GM23248 (cell line): ENCODE data around the gene METTL1. TPM values are rescaled to one million over a fixed set of nuclear protein-coding genes. Genes with fewer than 3 reads are reported as not detected.

Source experiments
- DNase-seq: peaks from one replicate; pipeline ENCODE4 v3.0.0-alpha.2; 2015
- H2AFZ ChIP-seq: fragments of 200-600 bp; sonication (generic); 2 replicates; pipeline ENCODE4 v1.6.1; 2016; ENCODE audit warnings: antibody characterized with exemption
- H3F3A ChIP-seq: fragments of 200-600 bp; sonication (generic); 2 replicates; pipeline ENCODE4 v1.6.1; 2016; ENCODE audit warnings: mild to moderate bottlenecking, antibody characterized with exemption, mixed run types; ENCODE audit not compliant: insufficient read depth
- H3K27ac ChIP-seq: fragments of 200-600 bp; sonication (generic); 2 replicates; pipeline ENCODE4 v1.5.1; 2016; ENCODE audit warnings: mild to moderate bottlenecking
- H3K27me3 ChIP-seq: fragments of 200-600 bp; sonication (generic); replicated peaks from 2 replicates; pipeline ENCODE4 v1.6.1; 2016; ENCODE audit warnings: mild to moderate bottlenecking; ENCODE audit not compliant: insufficient read depth
- H3K36me3 ChIP-seq: fragments of 200-600 bp; sonication (generic); 2 replicates; pipeline ENCODE4 v1.6.1; 2016; ENCODE audit warnings: low read depth, mild to moderate bottlenecking
- H3K4me1 ChIP-seq: fragments of 200-600 bp; sonication (generic); 2 replicates; pipeline ENCODE4 v1.6.1; 2016; ENCODE audit warnings: mild to moderate bottlenecking; ENCODE audit not compliant: insufficient read depth
- H3K4me2 ChIP-seq: fragments of 200-600 bp; sonication (generic); one replicate; pipeline ENCODE4 v1.6.1; 2016; ENCODE audit warnings: mild to moderate bottlenecking; ENCODE audit not compliant: unreplicated experiment
- H3K4me3 ChIP-seq: fragments of 200-600 bp; sonication (generic); 2 replicates; pipeline ENCODE4 v1.5.1; 2016; ENCODE audit warnings: mild to moderate bottlenecking
- H3K79me2 ChIP-seq: fragments of 200-600 bp; sonication (generic); 2 replicates; pipeline ENCODE4 v1.6.1; 2016; ENCODE audit warnings: mild to moderate bottlenecking; ENCODE audit not compliant: insufficient read depth
- H3K9ac ChIP-seq: fragments of 200-600 bp; sonication (generic); 2 replicates; pipeline ENCODE4 v1.6.1; 2016; ENCODE audit warnings: mild to moderate bottlenecking
- H3K9me2 ChIP-seq: fragments of 200-600 bp; sonication (generic); 2 replicates; pipeline ENCODE4 v1.6.1; 2016; ENCODE audit warnings: mixed run types, mild to moderate bottlenecking, moderate library complexity; ENCODE audit not compliant: insufficient read depth
- H3K9me3 ChIP-seq: fragments of 200-600 bp; sonication (generic); one replicate; pipeline ENCODE4 v1.6.1; 2017; ENCODE audit warnings: low read depth
- H4K20me1 ChIP-seq: fragments of 200-600 bp; sonication (generic); 2 replicates; pipeline ENCODE4 v1.6.0; 2016; ENCODE audit not compliant: insufficient read depth
- EZH2 ChIP-seq: fragments of 200-600 bp; sonication (generic); IDR thresholded peaks from 2 replicates; pipeline ENCODE4 v1.6.1; 2018; ENCODE audit warnings: antibody characterized with exemption, mild to moderate bottlenecking; ENCODE audit not compliant: insufficient read depth, poor library complexity, severe bottlenecking
- EZH2phosphoT487 ChIP-seq: fragments of 200-600 bp; sonication (generic); IDR thresholded peaks from 2 replicates; pipeline ENCODE4 v1.6.1; 2018; ENCODE audit warnings: antibody characterized with exemption, moderate library complexity, mild to moderate bottlenecking, low read depth; ENCODE audit not compliant: insufficient read depth
- WGBS, 2 experiments: methylation state at CpG; one replicate each; pipeline ENCODE4 v1.1.6; 2015 to 2017; ENCODE audit warnings: low lambda C conversion rate in 2 of 2, low coverage in 1 of 2; ENCODE audit errors: missing lambda C conversion rate in 2 of 2; 5-methylcytosine and 5-hydroxymethylcytosine counted together
- in situ Hi-C: fragments of 300-500 bp; cut with MboI; formaldehyde crosslinking; loops from 2 replicates; pipeline ENCODE4 v1.15.0; 2020
- polyA plus RNA-seq: library from polyadenylated mRNA; unstranded; fragments of >200 nt; fragmentation: Nextera tagmentation; extraction: Ambion mirVana; gene quantifications from 2 replicates; pipeline ENCODE4 v1.2.1, GENCODE V29; 2016
- total RNA-seq: library from RNA; depleted of rRNA; stranded (reverse); fragments of >200 nt; shearing (Covaris generic); gene quantifications from 2 replicates; pipeline ENCODE4 v1.2.3, GENCODE V29; 2014

Gene METTL1
- total and polyA plus RNA-seq, 2 experiments from 2014 or later = 3.7 to 33.2 TPM

- peak overlapping the region; percentile 99 for H3K27ac ChIP-seq
- peak overlapping the region; percentile 98 for H2AFZ ChIP-seq
- H3K36me3 ChIP-seq = no peaks in the 10 kb centered on the region
- no peaks in the 10 kb centered on the region for H4K20me1 ChIP-seq
- H3K4me1 ChIP-seq = peaks cover 12% of the 10 kb centered on the region
- no peaks in the 10 kb centered on the region for H3K9me2 ChIP-seq
- TF ChIP-seq EZH2phosphoT487 (no peak), EZH2 (no peak)
- 0 to 2% methylated on average over 16 of the region's 16 CpGs for WGBS, 2 experiments
- peak overlapping the region; percentile 98 for H3K9ac ChIP-seq
- peaks cover 1% of the 10 kb centered on the region; the same call in 1 of the 2 replicates for H3F3A ChIP-seq
- H3K27me3 ChIP-seq = no peaks in the 10 kb centered on the region
- in situ Hi-C loops = no loop called here
- peak overlapping the region; percentile 99 for H3K4me3 ChIP-seq
- H3K79me2 ChIP-seq = peaks cover 31% of the 10 kb centered on the region
- no peaks in the 10 kb centered on the region for H3K9me3 ChIP-seq
- H3K4me2 ChIP-seq = peak overlapping the region; percentile 99
- peak; percentile 95 for DNase-seq
Observed at GRCh38 chr12:57771236-57771872, 551 bp downstream of the METTL1 start.

DNA sequence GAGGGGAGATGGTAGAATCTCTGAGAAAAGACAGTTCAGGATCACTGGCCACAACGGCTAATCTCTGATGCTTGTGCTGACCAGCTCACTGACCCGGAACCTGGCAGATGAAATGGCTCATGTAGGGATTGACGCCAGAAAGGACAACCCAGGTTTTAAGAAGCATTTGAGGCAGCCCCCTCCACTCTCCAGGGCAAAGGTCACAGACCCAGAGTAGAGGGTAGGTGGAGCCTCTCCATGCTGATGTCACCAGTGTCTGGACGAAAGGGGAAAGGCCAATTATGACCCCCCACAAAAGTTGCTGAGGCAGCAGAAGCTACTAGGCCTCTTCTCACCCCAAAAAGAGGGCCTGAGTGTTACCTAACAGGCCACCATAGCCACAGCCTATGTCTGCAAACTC, 1.2 kb downstream of the METTL1 start:
- Histone ChIP-seq H3K9me2 (no peaks in the 10 kb centered on the region), H3F3A (peaks cover 4% of the 10 kb centered on the region; the same call in 1 of the 2 replicates), H3K27ac (peak overlapping the region; percentile 99), H3K27me3 (peaks cover 4% of the 10 kb centered on the region), H3K4me3 (peak overlapping the region; percentile 99), H3K9me3 (no peaks in the 10 kb centered on the region), H3K4me2 (peak overlapping the region; percentile 99), H3K9ac (peak overlapping the region; percentile 98), H3K4me1 (peaks cover 12% of the 10 kb centered on the region), H4K20me1 (no peaks in the 10 kb centered on the region), H3K36me3 (no peaks in the 10 kb centered on the region), H2AFZ (no peak overlapping the region), H3K79me2 (peaks cover 31% of the 10 kb centered on the region)
- in situ Hi-C loops = no loop called here
- no peak for TF ChIP-seq EZH2
- no peak for TF ChIP-seq EZH2phosphoT487
- no peak for DNase-seq
- WGBS, 2 experiments = 88 to 92% methylated on average over 4 of the region's 4 CpGs

- Histone ChIP-seq H3K4me2 (no peak overlapping the region), H3K9ac (no peak overlapping the region), H3K27ac (no peak overlapping the region), H3K4me3 (no peak overlapping the region), H3K27me3 (peaks cover 14% of the 10 kb centered on the region), H3K79me2 (peaks cover 31% of the 10 kb centered on the region), H2AFZ (no peak overlapping the region), H3K36me3 (no peaks in the 10 kb centered on the region), H3K4me1 (peaks cover 12% of the 10 kb centered on the region), H3K9me3 (no peaks in the 10 kb centered on the region), H3F3A (peaks cover 4% of the 10 kb centered on the region; the same call in 1 of the 2 replicates), H3K9me2 (no peaks in the 10 kb centered on the region), H4K20me1 (no peaks in the 10 kb centered on the region)
- TF ChIP-seq EZH2 (no peak), EZH2phosphoT487 (no peak)
- in situ Hi-C loops = no loop called here
- no peak for DNase-seq
- 94 to 96% methylated on average over 11 of the region's 11 CpGs for WGBS, 2 experiments
Observed at GRCh38 chr12:57769594-57769993, 2.3 kb downstream of the METTL1 start.

GRCh38 chr12:57767876-57768275, 4.0 kb downstream of the METTL1 start:
- H3F3A ChIP-seq = peaks cover 4% of the 10 kb centered on the region; the same call in 1 of the 2 replicates
- H4K20me1 ChIP-seq = no peaks in the 10 kb centered on the region
- in situ Hi-C loops = no loop called here
- H3K4me3 ChIP-seq = no peak overlapping the region
- no peak overlapping the region for H3K4me2 ChIP-seq
- no peak for DNase-seq
- 65 to 68% methylated on average over 3 of the region's 3 CpGs for WGBS, 2 experiments
- peaks cover 12% of the 10 kb centered on the region; the same call in 1 of the 2 replicates for H3K4me1 ChIP-seq
- no peak overlapping the region for H2AFZ ChIP-seq
- no peak overlapping the region for H3K9ac ChIP-seq
- H3K79me2 ChIP-seq = peaks cover 16% of the 10 kb centered on the region
- H3K36me3 ChIP-seq = no peaks in the 10 kb centered on the region
- H3K9me2 ChIP-seq = no peaks in the 10 kb centered on the region
- H3K27ac ChIP-seq = no peak overlapping the region
- TF ChIP-seq EZH2 (no peak), EZH2phosphoT487 (no peak)
- H3K27me3 ChIP-seq = peaks cover 15% of the 10 kb centered on the region
- H3K9me3 ChIP-seq = no peaks in the 10 kb centered on the region
